Embryonic facial prominence (tissue), 1 donor: ENCODE results near the gene PPP3R1.
"Not testable (repeated sequence)": the region's sequence is repeated elsewhere in the genome, so short reads cannot be mapped to it uniquely, and the experiment has no call there.

Experiments used
- DNase-seq: peaks from one replicate; pipeline ENCODE4 v3.0.0-alpha.2; 2016; ENCODE audit errors: extremely low spot score

PPP3R1 gene

GRCh38 chr2:68188831-68189230 is 63.5 kb downstream of the PPP3R1 start:
- DNase-seq, result no peak

DNA sequence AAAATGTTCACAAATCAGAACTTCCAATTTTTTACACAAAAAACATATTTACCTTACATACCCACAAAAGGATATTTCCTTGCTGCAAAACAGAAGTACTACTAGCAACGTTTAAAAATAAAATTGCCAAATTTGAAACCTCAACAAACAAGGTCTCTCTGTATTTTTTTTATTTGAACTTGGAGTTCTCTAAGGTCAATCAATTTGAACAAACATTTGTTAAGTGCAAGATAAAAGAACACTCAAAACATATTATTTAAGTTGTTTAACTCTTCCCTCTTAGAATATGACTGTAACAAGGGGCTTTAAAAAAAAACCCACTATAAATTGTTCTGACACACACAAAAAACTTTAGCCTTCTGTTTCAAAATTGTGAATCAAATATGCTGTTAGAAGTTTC is 65.0 kb downstream of the PPP3R1 start:
- no peak for DNase-seq

DNA sequence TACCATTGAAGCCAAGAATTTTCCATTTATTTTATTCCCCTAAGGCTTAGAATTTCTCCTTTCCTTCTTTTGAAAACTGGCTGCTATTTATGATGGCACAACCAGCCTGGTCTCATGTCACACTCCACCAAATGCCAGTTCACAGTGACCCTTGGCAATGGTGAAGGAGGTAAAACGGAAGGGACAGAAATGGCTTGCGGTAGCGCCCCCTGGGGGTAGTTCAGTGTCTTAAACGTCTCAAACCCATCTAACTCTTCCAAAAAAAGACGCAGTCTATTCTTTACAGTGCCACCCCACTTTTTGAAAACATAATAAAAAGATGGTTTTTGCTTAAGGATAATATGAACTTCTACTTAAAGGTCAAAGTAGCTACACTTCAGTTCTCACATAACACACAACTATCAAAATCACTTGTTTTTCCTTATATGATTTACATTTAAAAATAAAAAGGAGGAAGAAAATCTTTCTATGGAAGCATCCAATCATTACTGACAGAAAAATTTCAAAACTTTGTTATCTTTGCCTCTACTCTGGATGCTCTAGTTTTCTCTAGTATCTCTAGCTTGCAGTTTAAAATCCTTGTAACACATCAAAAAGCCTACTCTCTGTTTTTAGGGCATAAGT is 66.7 kb downstream of the PPP3R1 start:
- no peak for DNase-seq

DNA sequence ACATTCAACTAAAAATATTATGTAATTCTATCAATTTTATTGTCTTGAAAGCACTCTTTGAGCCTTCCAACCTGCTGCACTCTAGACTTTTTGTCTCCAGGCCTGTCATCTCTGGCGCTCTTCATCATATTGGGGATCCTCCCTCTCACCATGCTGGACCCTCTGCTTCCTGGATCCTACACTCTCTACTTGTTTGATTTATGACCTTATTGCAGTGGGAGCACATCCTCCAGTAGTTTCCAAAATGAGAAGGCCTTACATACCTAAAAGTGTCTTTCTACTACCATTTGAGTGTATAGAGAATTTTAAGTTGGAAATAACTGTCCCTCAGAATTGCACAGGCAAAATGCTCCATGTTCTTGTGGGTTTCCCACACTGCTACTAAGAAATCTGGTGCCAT is 69.4 kb downstream of the PPP3R1 start:
- no peak for DNase-seq

- DNase-seq, result no peak
Measured at GRCh38 chr2:68178954-68179627, 73.2 kb downstream of the PPP3R1 start.

GRCh38 chr2:68178432-68178831 is 73.9 kb downstream of the PPP3R1 start:
- no peak for DNase-seq

DNA sequence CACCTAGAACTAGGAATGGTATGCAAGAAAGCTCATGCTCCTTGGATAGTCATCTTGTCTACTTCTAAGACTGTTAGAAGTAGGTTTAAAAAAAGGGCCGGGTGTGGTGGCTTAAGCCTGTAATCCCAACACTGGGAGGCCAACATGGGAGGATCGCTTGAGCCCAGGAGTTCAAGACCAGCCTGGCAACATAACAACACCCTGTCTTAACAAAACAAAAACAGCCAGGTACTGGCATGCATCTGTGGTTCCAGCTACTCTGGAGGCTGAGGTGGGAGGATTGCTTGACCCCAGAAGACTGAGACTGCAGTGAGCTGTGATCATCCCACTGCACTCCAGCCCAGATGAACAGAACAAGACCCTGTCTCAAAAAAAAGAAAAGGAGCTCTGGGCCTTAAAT is 74.8 kb downstream of the PPP3R1 start:
- DNase-seq, result no peak

DNA sequence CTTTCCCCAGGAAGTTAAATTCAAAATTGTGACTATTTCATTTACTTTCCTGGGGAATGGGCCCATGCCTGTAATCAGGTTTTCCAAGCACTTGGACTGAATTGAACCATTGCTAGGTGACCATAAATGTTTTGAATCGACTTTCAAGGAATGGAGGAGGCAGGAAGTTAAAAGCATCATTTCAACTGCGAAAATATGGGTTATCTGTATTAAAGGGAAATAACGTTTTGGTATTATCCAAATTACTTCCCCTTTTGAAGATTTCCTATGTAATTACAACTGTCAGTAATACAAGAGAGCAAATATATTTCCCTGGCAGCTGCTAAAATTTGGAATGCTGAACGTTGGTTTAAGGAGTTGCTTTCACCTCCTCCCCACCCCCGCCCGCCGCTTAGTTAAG is 75.7 kb downstream of the PPP3R1 start:
- no peak for DNase-seq

- DNase-seq, result not testable (repeated sequence)
Measured at GRCh38 chr2:68175210-68175609, 77.1 kb downstream of the PPP3R1 start.

- DNase-seq, result no peak
Measured at GRCh38 chr2:68172990-68173700, 79.2 kb downstream of the PPP3R1 start.

DNA sequence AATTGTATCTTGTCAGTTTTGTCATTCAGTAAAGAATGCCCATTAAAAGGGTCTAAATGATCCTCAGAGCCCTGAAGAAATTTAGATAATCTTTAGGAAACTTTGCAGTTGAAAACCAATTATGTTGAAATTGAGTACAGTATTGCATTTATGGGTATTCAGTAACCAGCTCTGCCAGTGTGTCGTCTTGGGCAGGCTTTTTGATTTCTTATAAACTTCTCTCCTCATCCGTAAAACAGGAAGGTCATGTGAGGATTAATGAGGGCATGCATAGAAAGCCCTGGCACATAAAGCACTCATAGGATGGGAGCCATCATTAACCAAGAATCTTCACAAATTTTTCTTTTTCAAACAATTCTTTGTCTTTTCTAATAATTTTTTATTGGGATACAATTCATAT is 79.8 kb downstream of the PPP3R1 start:
- DNase-seq, result no peak

GRCh38 chr2:68171684-68172083 is 80.6 kb downstream of the PPP3R1 start:
- no peak for DNase-seq

DNA sequence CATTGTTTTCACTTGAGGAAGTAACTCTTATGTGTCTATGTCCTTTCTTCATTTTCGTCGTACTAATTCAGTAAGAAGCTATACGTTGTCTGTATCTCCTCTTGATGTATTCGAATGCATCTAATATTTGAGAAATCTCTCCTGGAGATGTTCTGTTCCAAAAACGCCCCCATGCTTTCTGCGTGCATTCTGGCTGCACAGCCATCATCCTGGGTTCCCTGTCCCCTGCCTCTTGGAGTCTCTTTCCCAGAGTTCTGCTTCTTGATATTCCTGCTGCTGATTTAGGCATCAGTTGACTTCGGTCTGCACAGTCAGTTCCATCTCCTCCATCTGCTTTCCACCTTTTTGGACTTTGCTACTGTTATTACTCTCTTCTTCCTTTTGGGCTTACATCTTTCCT is 81.2 kb downstream of the PPP3R1 start:
- no peak for DNase-seq

DNA sequence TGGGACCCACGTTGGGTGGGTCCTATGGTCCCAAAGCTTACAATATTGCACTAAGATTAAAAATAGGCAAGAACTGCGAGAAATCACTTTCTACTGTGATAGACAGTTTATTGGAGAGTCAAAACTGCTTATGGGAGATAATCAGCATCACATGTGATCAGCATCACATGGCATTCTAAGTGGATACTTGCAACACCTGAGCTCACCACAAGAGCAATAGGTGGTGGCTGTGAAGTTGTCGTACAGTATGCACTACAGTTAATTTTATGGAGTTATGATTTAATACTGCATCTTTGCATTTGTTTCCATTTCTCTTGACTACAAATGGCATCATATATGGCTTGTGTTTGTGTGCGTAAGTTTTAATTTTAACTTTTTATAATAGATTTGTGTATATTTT is 83.0 kb downstream of the PPP3R1 start:
- no peak for DNase-seq

GRCh38 chr2:68167186-68167585 is 85.1 kb downstream of the PPP3R1 start:
- DNase-seq, result no peak

DNA sequence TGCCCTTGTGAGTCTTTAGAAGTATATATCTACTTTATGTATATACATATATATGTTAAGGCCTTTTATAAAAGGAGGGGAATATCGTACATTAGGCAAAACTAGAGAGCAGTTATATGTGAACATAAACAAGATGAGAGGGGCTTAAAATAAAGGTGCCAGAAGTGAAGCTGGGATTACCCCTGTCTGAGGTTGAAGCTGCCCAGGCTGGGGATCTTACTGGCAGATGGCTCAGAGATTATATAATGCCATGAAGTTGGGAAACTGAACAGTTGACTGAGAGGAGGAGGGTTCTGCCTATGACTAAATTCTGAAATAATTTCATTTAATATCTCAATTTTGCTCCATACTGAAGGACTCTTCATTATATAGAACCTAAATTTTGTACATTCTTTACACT is 88.7 kb downstream of the PPP3R1 start:
- DNase-seq, result no peak

GRCh38 chr2:68158134-68158447 is 94.2 kb downstream of the PPP3R1 start:
- DNase-seq, result no peak

DNA sequence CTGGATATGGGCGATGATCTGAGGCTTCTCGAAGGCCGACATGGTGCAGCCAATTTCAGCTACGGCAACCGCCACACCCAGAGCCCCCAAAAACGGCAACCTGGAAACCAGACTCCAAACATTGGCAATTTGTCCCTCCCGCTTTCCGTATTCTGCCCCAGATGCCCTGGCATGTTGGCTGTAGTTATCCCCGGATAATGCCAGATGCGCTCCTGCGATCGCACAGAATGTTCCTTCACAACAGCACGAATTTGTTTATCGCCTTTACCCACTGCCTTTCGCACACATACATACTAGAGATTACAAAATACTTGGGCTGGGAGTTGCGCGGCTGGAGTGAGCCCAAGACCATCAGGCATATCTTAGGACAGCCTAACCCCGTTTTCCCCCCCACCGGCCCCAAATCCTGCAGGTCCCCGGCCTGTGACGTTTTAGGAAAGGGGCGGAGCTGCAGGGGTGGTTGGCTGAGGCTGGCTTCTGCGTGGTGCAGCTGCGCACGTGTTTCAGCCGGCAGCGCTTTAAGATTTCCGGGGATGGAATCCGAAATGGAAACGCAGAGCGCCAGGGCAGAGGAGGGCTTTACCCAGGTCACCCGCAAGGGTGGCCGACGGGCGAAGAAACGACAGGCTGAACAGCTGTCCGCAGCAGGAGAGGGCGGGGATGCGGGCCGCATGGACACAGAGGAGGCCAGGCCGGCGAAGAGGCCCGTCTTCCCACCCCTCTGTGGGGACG is 94.8 kb downstream of the PPP3R1 start, which contains the start of gene PNO1:
PNO1 (plus strand) TSS at position 487 of the 732 bp plus-strand sequence; CDS start at position 534, 47 bp downstream.
- peak; percentile 92 for DNase-seq

DNA sequence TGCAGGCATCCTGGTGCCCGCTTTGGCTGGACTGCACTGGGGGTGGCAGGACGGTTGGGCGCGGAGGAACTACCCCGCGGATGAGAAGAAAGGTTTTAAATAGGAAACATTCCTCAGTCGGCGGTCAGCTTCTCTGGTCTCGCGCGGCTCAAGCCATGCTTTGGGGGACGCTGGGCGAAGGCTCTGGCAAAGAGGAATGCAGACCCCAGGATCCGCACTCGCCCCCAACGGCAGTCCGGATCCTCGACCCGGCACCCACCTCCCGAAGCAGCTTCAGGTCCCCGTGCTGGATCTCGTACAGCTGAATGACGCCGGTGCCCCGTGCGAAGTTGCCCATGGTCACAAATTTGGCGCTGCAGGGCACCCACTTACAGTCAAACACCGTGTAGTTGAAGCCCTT is 95.3 kb downstream of the PPP3R1 start:
- DNase-seq, result no peak

DNA sequence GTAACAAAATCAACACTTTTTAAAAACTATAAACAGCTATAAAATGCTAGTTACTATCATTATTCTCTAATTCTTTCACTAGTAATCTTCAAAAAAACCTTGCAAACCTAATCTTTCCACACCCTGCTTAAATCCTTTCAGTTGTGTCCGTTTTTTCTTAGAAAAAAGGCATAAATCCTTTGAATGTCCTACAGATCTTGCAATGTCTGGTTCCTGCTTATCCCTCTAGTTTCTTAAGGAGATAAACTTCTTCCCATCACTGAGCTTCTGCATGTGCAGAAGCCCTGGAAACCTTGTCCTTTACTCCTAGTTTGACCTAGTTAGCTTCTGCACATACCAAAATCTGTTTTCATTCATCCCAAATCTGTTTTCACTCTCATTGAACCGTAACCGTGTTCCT is 95.9 kb downstream of the PPP3R1 start:
- no peak for DNase-seq

- DNase-seq, result no peak
Measured at GRCh38 chr2:68155618-68156017, 96.7 kb downstream of the PPP3R1 start.

DNA sequence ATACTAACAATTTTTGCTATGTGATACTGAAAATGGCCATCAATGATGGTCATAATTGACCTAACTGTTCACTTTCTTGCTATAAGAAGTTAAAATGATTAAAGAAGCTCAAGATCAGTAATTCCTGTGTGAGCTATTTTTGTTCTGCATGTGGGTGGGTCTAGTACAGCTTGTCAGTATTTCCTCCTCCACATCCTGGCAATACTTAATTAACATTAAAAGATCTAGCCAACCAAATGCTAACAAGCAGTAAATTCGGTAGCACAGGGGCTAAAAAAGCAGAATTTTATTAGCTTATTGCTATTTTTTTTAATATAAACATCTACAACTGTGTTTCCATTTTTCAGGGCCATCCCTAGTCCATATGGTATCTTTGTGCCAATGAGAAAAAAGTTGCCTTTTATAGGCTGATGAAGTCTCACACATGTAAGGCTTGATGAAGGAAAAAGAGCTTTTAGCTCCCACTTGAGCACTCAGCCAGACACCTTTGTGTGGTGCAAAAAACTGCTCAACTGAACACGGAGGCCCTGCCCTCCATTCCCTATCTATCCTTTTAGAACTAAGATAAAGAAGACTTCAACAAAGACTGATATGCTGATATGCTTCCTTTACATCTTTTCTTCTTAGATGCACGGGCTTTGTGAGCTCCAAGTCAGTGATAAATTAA is 99.5 kb downstream of the PPP3R1 start:
- DNase-seq, result no peak
